ENCODE results near the gene ARL1. TPM values are rescaled to one million over a fixed set of nuclear protein-coding genes. Genes with fewer than 3 reads are reported as not detected.
"Not testable (repeated sequence)": the region's sequence is repeated elsewhere in the genome, so short reads cannot be mapped to it uniquely, and the experiment has no call there.

Gene ARL1
- total RNA-seq, 1 donor from 2014 or later: 16.0 TPM

DNA sequence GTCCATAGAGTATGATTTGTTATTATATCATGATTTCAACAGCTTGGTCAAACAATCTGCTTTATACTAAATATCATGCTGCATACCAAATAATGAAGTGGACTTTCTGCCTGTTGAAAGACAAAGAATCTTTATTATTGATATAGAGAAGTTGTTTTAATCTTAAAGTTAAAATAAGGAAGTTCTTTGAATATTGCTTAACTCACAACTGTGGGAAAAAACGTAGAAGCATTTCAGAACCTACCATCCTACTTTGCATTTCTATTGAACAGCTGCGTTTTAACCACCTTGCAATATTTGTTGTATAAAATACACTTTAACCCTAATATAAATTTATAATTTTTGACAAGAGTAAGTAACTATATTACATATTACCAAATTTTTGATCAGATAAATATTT lies 22.9 kb upstream of the ARL1 start:
- Histone ChIP-seq H3K9me3 (no peaks in the 10 kb centered on the region), H3K27ac (no peak overlapping the region), H3K36me3 (no peaks in the 10 kb centered on the region), H3K4me3 (no peak overlapping the region), H3K4me1 (no peaks in the 10 kb centered on the region), H3K27me3 (no peaks in the 10 kb centered on the region)
- no peak for DNase-seq (ENCODE audit: low spot score in 2 of 2)
- no peak for TF ChIP-seq CTCF (IDR thresholded peaks at IDR 0.05)
- intact Hi-C loops (cut with DNase I): no loop called here

DNA sequence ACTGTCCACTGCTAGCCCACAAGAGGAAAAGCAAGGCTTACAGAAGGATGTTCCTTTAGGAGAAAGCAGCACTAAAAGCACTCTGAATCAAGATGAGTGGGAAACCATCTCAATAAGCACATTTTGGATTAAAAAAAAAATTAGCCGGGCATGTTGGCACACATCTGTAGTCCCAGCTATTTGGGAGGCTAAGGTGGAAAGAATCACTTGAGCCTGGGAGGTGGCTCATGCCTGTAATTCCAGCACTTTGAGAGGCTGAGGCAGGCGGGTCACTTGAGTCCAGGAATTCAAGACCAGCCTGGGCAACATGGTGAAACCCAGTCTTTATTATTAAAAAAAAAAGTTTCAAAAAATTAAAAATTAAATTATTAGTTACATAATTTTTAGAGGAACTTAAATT lies 17.0 kb upstream of the ARL1 start:
- intact Hi-C loops (cut with DNase I): no loop called here
- no peak for TF ChIP-seq CTCF (IDR thresholded peaks at IDR 0.05)
- H3K27me3 ChIP-seq: no peaks in the 10 kb centered on the region
- no peaks in the 10 kb centered on the region for H3K4me1 ChIP-seq
- no peak overlapping the region for H3K27ac ChIP-seq
- H3K9me3 ChIP-seq: no peaks in the 10 kb centered on the region
- H3K4me3 ChIP-seq: no peak overlapping the region
- DNase-seq (ENCODE audit: low spot score in 2 of 2): no peak
- H3K36me3 ChIP-seq: no peaks in the 10 kb centered on the region

DNA sequence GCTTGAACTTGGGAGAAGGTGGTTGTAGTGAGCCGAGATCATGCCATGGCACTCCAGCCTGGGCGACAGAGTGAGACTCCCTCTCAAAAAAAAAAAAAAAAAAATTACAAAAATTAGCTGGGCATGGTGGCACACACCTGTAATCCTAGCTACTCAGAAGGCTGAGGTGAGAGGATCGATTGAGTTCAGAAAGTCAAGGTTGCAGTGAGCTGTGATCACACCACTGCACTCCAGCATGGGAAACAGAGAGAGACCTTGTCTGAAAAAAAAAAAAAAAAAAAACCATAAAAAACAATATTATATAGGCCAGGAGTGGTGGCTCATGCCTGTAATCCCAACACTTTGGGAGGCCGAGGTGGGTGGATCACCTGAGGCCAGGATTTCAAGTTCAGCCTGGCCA lies 14.5 kb upstream of the ARL1 start:
- H3K9me3 ChIP-seq; H3K27me3 ChIP-seq; H3K27ac ChIP-seq; H3K36me3 ChIP-seq; intact Hi-C loops (cut with DNase I); H3K4me1 ChIP-seq; H3K4me3 ChIP-seq; DNase-seq (ENCODE audit: low spot score in 2 of 2): not testable (repeated sequence)

DNA sequence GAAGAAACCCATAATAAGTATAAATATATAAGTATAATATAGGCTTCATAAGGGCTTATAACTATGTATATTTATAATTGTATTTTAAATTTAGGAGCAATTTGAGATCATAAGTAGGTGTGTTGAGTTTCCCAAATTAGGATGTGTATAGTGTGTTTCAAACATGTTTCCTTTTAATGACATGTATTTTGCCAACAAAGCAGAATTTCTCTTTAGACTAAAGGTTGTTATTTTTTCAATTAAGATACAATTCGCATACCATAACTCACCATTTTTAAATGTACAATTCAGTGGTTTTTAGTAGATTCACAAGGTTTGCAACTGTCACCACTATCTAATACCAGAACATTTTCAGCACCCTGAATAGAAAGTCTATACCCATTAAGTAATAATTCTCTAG lies 7.7 kb upstream of the ARL1 start:
- intact Hi-C loops (cut with DNase I): no loop called here
- TF ChIP-seq CTCF (IDR thresholded peaks at IDR 0.05): no peak
- Histone ChIP-seq H3K27ac (no peak overlapping the region), H3K4me3 (no peak overlapping the region), H3K4me1 (no peaks in the 10 kb centered on the region), H3K27me3 (no peaks in the 10 kb centered on the region), H3K36me3 (no peaks in the 10 kb centered on the region), H3K9me3 (no peaks in the 10 kb centered on the region)
- no peak for DNase-seq (ENCODE audit: low spot score in 2 of 2)

DNA sequence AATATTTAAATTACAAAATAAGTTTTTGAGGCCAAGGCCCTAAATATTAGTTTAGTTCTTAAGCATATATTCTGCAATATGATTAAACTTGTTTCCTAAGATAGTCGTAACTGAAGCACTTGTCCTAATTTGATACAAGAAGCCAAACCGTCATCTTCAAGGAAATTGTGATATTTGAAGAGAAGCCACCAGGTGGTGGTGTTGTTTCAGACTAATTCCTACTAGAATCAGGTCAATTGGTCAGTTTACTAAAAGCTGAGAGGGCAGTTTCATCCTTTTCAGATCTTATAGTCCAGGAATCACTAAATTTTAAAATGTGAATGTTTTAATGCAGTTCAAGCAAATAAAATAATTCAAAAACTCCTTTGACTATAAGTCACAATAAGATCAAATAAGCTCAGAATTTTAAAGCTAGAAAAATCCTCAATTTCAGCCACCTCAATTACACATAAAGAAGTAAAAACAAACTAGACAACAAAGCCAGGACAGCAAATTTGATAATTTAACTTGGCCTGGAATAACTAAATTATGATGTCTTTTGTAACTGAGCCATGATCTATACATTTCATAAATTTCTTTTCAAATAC lies 7.1 kb upstream of the ARL1 start:
- peak; percentile 10 to 46 (median 42) for TF ChIP-seq CTCF (IDR thresholded peaks at IDR 0.05)
- DNase-seq (ENCODE audit: low spot score in 2 of 2): no peak
- intact Hi-C loops (cut with DNase I): no loop called here
- Histone ChIP-seq H3K9me3 (no peaks in the 10 kb centered on the region), H3K36me3 (no peaks in the 10 kb centered on the region), H3K4me3 (no peak overlapping the region), H3K27ac (no peak overlapping the region), H3K27me3 (no peaks in the 10 kb centered on the region), H3K4me1 (no peaks in the 10 kb centered on the region)

GRCh38 chr12:101410169-101410568 lies 2.6 kb upstream of the ARL1 start:
- H3K27me3 ChIP-seq; intact Hi-C loops (cut with DNase I); DNase-seq (ENCODE audit: low spot score in 2 of 2); H3K4me3 ChIP-seq; H3K4me1 ChIP-seq; H3K27ac ChIP-seq; H3K9me3 ChIP-seq; H3K36me3 ChIP-seq: not testable (repeated sequence)

GRCh38 chr12:101407049-101407435 lies 530 bp downstream of the ARL1 start:
- Histone ChIP-seq H3K9me3 (no peaks in the 10 kb centered on the region), H3K27ac (peak overlapping the region; percentile 89 to 94), H3K4me1 (peaks cover 0 to 3% of the 10 kb centered on the region in 2 donors), H3K27me3 (no peaks in the 10 kb centered on the region), H3K4me3 (peak overlapping the region; percentile 89 to 92), H3K36me3 (no peaks in the 10 kb centered on the region)
- intact Hi-C loops (cut with DNase I): loop anchor here (5.0 kb wide), 4 partner anchors 290 to 655 kb away; partner anchors contain the start of genes CHPT1, GNPTAB and WASHC3
- DNase-seq (ENCODE audit: low spot score in 2 of 2): no peak
- TF ChIP-seq CTCF (IDR thresholded peaks at IDR 0.05): no peak

- H3K4me1 ChIP-seq; DNase-seq (ENCODE audit: low spot score in 2 of 2); H3K9me3 ChIP-seq; H3K4me3 ChIP-seq; intact Hi-C loops (cut with DNase I); H3K27me3 ChIP-seq; H3K27ac ChIP-seq: not testable (repeated sequence)
- H3K36me3 ChIP-seq: peaks cover 49 to 61% of the 10 kb centered on the region in 2 donors
These were observed 16.4 kb downstream of the ARL1 start for GRCh38 chr12:101391181-101391580.
